Frontal cortex (tissue), 4 donors: ENCODE data around the gene AGAP1. TPM values are rescaled to one million over a fixed set of nuclear protein-coding genes. Genes with fewer than 3 reads are reported as not detected.

Experiments used
- DNase-seq, 2 donors: peaks; one replicate each; pipeline ENCODE4 v3.0.0; 2012; ENCODE audit warnings: low spot score in 2 of 2
- FAIRE-seq: peaks from 2 replicates; lab custom pipeline; 2012; peaks lifted over from hg19 to GRCh38; lab: Jason Lieb, UNC
- total RNA-seq: library from RNA; depleted of rRNA; stranded (reverse); fragments of >200 nt; gene quantifications from one replicate; pipeline ENCODE4 v1.2.3, GENCODE V29; 2014
- donor health status: control.
- donor health status: control.
- donor health status: control.

The AGAP1 gene
- total RNA-seq, 1 donor from 2014 or later = 27.3 TPM

- no peak for DNase-seq
- no peak for FAIRE-seq
These were observed 305.4 kb downstream of the AGAP1 start for GRCh38 chr2:235799281-235799680.

- DNase-seq (no peak), FAIRE-seq (no peak)
These were observed 308.7 kb downstream of the AGAP1 start for GRCh38 chr2:235802542-235802941.

GRCh38 chr2:235803028-235803427 is 309.2 kb downstream of the AGAP1 start:
- DNase-seq (no peak), FAIRE-seq (no peak)

- DNase-seq (no peak), FAIRE-seq (no peak)
These were observed 310.8 kb downstream of the AGAP1 start for GRCh38 chr2:235804676-235805075.

- DNase-seq = peak; percentile 26 to 47
These were observed 313.3 kb downstream of the AGAP1 start for GRCh38 chr2:235806986-235807750.

GRCh38 chr2:235808366-235808765 is 314.5 kb downstream of the AGAP1 start:
- DNase-seq (no peak), FAIRE-seq (no peak)

More at GRCh38 chr2:235806986-235807750, 313.3 kb downstream of the AGAP1 start:
- FAIRE-seq = no peak

- DNase-seq (no peak), FAIRE-seq (no peak)
These were observed 316.4 kb downstream of the AGAP1 start for GRCh38 chr2:235810252-235810651.

GRCh38 chr2:235810846-235811245 is 317.0 kb downstream of the AGAP1 start:
- FAIRE-seq = no peak
- DNase-seq = no peak

GRCh38 chr2:235811446-235812184 is 317.8 kb downstream of the AGAP1 start:
- DNase-seq (no peak), FAIRE-seq (no peak)

- no peak for FAIRE-seq
These were observed 318.4 kb downstream of the AGAP1 start for GRCh38 chr2:235812185-235812665.

GRCh38 chr2:235813398-235813797 is 319.6 kb downstream of the AGAP1 start:
- no peak for FAIRE-seq
- no peak for DNase-seq

More at GRCh38 chr2:235812185-235812665, 318.4 kb downstream of the AGAP1 start:
- no peak for DNase-seq

GRCh38 chr2:235820571-235820970 is 326.7 kb downstream of the AGAP1 start:
- DNase-seq (no peak), FAIRE-seq (no peak)

- DNase-seq (no peak), FAIRE-seq (no peak)
These were observed 330.5 kb downstream of the AGAP1 start for GRCh38 chr2:235824331-235824730.

- DNase-seq = no peak
- no peak for FAIRE-seq
These were observed 332.1 kb downstream of the AGAP1 start for GRCh38 chr2:235825946-235826345.

GRCh38 chr2:235826826-235827225 is 333.0 kb downstream of the AGAP1 start:
- FAIRE-seq = no peak
- DNase-seq = no peak

GRCh38 chr2:235827585-235827992 is 333.7 kb downstream of the AGAP1 start:
- no peak for DNase-seq
- no peak for FAIRE-seq

- DNase-seq = no peak
- no peak for FAIRE-seq
These were observed 335.9 kb downstream of the AGAP1 start for GRCh38 chr2:235829726-235830125.

GRCh38 chr2:235831755-235832154 is 337.9 kb downstream of the AGAP1 start:
- FAIRE-seq (no peak), DNase-seq (no peak)

GRCh38 chr2:235832941-235833340 is 339.1 kb downstream of the AGAP1 start:
- FAIRE-seq (no peak), DNase-seq (no peak)

GRCh38 chr2:235833971-235834620 is 340.3 kb downstream of the AGAP1 start:
- no peak for DNase-seq
- no peak for FAIRE-seq

GRCh38 chr2:235834781-235835180 is 340.9 kb downstream of the AGAP1 start:
- no peak for FAIRE-seq
- no peak for DNase-seq
